ENCODE results near the gene IL12RB1.

DNA sequence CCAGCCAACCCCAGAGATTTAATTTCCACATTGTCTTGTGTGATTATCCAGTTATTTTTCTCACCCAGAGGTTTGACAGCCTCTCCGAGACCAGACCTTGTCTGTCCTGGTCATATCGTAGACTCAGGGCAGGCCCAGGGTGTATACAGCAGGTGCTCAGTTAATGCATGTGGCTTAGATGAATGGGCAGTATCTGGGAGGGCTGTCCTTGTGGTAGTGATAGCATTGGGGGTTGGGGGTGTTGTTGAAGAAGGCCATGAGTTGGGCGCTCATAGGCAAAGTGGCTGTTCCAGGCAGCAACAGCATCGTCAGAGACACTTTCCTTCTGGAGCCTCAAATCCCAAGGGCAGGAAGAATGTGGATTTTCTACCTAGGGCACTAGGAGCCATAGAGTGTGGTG is 27.7 kb upstream of the IL12RB1 start:
- TF ChIP-seq CTCF (IDR thresholded peaks at IDR 0.05; ENCODE audit: insufficient read depth, low read length, poor library complexity, severe bottlenecking) (no peak), EZH2phosphoT487 (conservative IDR thresholded peaks at IDR 0.05; ENCODE audit: low read length) (no peak)
